HL-60 (cell line): ENCODE measurements around the gene ENO3.

Source experiments
- CTCF ChIP-seq: IDR thresholded peaks from one replicate; pipeline ENCODE4 v1.5.1; 2011; ENCODE audit warnings: low read length, control low read depth, inconsistent platforms; ENCODE audit not compliant: insufficient read depth
- GABPA ChIP-seq: IDR thresholded peaks from 2 replicates; pipeline ENCODE4 v1.6.1; 2012; ENCODE audit warnings: low read depth
- POLR2AphosphoS5 ChIP-seq: IDR thresholded peaks from 2 replicates; pipeline ENCODE4 v1.6.1; 2012; ENCODE audit warnings: low read depth
- REST ChIP-seq: IDR thresholded peaks from 2 replicates; pipeline ENCODE4 v1.6.1; 2012; ENCODE audit warnings: low read depth; ENCODE audit not compliant: insufficient replicate concordance
- SPI1 ChIP-seq: IDR thresholded peaks from 2 replicates; pipeline ENCODE4 v1.6.1; 2012; ENCODE audit warnings: low read depth, mild to moderate bottlenecking, borderline replicate concordance

- TF ChIP-seq POLR2AphosphoS5 (no peak), CTCF (no peak), REST (no peak), SPI1 (no peak), GABPA (no peak)
Observed at GRCh38 chr17:4919511-4920047, 31.3 kb upstream of the ENO3 start.
